Measurements from ENCODE around the gene TSKU.

TSKU gene, protein sequence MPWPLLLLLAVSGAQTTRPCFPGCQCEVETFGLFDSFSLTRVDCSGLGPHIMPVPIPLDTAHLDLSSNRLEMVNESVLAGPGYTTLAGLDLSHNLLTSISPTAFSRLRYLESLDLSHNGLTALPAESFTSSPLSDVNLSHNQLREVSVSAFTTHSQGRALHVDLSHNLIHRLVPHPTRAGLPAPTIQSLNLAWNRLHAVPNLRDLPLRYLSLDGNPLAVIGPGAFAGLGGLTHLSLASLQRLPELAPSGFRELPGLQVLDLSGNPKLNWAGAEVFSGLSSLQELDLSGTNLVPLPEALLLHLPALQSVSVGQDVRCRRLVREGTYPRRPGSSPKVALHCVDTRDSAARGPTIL

DNA sequence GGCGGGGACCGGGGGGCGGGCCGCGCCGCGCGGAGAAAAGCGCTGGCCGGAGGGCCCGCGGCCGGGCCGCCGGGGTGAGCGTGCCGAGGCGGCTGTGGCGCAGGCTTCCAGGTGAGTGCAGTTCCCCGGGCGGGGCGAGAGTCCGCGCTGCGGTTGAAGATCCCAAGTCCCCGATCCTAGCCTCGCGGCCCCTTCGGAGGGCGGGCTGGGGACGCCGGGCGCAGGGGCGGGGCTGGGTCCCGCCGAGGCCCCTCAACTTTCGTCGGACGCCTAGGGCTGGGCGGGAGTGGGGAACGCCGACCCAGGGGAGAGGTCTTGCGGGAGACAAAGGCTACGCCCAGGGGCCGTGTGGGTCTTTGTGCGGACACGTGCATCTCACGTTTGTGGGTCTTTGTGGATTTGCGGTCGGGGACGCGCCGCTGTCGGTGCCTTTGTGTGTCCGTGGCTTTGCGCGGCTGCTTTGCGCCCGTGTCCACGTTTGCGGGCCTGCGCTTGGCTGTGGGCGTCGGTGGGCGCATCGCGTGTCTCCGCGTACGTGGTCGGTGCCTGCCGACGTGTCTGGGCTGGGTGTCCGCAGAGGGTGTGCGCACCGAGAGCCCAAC, at the start of gene TSKU:
TSS of gene TSKU (plus strand) at position 63 of the 602 bp plus-strand sequence. CDS start 12,261 bp downstream, outside the sequence.
- DNase-seq (ENCODE audit: low spot score), result no peak

DNA sequence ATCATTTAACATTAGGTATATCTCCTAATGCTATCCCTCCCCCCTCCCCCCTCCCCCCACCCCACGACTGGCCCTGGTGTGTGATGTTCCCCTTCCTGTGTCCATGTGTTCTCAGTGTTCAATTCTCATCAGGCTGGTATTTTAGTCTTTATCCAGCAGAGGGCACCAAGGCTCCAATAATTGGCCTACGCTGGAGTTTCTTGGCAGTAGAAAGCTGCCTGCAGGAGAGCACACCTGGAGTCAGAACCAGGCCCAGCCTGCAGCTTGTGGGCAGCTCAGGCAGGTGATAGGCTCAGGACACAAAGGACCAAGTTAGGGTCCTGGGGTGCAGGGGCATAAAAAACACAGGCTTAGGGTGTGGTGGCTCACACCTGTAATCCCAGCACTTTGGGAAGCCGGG, 49.2 kb upstream of the TSKU start:
- DNase-seq (ENCODE audit: low spot score), result peak; percentile 39

DNA sequence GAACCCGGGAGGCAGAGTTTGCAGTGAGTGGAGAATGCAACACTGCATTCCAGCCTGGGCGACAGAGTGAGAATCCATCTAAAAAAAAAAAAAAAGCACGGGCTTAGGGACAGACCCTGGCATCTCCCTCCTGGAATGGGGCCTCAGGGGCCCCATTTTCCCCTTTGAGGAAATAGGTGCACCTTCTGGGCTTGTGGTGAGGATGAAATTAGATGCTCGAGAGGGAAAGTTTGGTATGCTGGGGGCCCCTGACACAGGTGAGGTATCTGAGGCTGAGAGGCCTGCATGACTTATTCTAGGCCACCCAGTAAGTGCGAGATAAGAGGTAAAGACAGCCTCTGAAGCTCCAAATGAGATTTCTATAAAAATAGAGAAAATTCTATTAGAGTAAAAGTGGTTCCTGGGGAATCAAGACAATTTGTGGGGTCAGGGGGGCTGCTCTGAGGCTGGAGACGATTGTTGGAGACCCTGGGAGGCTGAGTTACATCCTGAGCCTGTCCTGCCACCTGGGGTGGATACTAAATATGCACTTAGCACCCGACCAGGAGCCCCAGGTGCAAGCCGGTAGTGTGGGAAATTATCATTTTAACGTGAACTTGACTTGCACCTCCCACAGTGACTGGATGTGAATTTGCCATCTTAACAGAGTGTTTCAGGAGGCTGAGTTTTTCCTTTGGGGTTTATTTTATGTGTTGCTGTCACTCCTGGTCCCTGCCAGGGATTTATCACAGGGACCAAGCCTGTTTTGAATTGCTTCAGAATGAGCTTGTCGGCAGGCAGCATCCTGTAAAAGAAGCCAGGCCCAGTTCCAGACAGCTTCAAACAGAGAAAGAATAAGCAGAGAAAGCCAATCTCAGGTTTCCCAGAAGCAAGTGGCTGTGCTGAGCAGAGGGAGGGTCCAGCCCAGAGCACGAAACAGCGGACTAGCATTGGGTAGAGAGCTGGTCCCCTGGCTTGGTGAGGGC, 48.4 kb upstream of the TSKU start:
- no peak for DNase-seq (ENCODE audit: low spot score)

DNA sequence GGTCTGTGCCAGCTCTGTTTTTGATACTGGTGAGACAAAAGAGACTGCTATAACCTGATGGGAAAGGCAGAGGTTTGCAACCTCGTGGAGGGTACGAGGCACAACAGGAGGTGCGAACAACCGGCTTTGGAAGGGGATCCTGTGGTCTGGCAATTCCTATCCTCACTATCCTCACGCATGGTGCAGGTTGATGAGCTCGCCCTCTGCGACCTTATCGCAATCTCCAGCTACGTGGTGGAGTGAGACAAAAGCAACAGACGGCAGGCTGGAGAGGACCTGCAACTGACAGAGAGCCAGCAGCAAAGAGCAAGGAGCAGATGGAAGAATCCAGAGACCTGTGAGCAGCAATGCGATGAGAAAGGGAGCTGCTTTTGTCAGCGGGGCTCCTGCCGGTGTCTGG, 47.3 kb upstream of the TSKU start:
- no peak for DNase-seq (ENCODE audit: low spot score)

DNA sequence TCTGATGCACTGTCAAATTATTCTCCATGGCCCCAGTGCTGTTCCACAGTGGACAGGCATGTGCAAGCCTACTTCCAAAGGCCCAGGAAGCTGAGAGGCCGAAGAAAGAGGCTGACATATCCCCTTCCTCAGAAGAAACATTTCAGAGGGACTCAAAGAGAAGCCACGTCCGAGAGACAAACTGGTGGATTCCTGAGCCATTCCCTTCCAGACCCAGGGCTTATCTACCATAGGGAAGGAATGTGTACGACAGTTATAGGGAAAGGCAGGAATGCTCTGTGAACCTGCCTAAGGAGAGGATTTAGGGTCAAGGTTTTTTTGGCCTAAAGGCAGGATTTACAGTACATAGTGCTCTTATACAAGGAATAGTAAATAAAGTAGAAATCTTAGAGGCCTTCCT, 46.9 kb upstream of the TSKU start:
- DNase-seq (ENCODE audit: low spot score), result no peak

DNA sequence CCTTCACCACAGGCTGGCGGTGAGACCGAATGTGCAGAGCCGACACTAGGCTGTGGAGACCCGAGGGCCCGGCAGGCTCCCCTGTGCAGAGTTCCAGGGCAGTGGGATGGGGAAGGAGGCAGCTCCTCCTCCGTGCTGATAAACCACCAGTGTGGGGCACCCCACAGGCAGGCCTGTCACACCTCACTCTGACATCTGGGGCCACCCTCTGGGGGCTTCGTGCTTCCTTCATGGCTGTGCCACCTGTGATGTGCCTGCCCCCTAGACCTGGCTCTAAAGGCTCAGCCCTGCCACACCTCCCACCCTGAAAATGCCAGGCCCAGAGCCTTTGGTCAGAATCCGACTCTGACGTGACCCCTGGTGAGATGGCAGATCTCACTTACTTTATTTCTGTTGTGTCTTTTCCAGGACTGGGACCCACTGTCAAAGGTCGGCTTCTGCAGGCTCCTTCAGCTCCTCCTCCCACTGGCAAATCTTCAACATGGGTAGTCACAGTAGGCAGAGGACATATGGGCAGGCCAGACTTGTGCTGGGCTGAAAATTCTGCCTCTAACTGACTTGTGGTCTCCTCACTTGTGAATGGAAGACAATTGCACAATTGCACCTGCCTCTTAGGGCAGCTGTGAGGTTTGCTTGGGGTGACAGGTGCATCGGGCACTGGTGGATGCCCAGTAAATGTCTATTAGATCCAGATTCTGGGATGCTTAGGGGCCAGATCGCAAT, 46.2 kb upstream of the TSKU start:
- no peak for DNase-seq (ENCODE audit: low spot score)

DNA sequence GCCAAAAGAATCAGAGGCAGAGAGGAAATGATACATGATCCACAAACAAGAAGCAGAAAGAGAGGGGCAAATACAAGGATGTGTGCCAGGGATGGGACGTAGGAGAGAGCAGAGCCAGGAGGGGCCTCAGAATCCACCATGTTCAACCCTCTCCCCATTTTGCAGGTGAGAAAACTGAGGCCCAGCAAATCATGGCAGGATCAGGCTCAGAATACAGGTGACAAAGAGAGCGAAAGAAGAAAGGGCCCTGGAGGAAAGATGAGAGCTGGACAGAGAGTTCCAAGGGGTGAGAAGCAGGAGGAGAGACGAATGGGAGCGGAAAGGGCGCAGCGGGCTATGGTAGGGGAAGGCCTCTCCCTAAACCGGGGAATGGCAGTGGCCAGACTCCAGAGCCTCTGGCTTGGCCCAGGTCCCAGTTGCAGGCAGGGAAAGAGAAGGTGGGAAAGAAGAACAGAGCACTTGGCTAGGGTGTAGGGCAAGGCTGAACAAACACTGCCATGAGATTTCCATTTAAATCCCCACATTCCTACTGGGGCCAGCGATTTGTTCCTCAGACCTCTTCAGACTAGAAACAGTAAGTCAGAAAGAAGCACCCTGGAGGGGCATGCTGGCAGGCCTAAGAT, 44.4 kb upstream of the TSKU start:
- DNase-seq (ENCODE audit: low spot score), result no peak

DNA sequence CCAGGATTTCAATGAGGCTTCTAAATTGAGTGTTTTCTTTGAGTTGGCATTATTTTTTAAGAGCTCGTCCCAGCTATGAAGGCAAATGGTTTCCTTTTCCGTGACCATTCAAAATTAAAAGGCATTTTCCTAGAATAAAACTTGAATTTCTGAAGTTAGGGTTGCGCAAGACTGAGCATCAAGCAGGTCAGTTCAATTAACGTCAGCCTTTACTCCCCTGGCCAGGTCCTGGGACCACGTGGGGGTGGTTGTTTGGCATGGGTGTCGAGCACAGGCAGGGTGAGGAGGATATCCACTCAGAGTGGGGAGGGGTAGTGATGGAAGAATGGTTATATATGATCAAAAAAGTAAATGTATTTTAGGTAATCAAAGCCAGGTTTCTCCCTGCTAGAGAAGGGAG, 43.4 kb upstream of the TSKU start:
- no peak for DNase-seq (ENCODE audit: low spot score)

DNA sequence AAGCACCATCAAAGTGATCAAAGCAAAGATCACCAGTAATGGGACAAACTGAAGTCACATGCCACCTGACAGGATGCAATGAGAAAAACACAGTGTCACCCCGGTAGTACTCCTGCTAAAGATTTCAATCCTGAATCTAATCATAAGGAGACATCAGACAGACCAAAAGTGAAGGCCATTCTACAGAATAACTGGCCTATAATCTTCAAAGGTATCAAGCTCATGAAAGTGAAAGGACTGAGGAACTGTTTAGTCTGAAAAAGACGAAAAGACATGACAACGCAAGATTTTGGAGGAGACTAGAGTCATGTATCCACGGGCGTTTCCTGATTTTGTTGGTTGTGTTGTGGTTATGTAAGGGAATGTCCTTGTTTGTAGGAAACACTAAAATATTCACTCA, 42.4 kb upstream of the TSKU start:
- DNase-seq (ENCODE audit: low spot score), result no peak

DNA sequence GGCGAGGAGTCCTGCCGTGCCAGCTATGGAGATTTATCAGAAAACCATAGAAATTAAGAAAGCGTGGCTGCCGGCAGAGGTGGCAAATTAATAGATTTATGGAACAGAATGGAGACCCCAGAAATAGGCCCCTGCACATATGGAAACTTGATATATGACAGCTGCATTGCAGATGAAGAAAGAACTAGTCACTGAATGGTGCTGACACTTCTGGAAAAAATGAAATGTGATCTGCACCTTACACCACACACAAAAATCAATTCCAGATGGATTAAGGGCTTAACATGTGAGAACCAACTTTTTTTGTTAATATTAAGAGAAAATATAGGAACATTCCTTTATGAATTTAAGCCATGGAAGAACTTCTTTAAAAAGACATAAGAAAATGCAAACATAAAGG, 40.3 kb upstream of the TSKU start:
- DNase-seq (ENCODE audit: low spot score), result no peak

DNA sequence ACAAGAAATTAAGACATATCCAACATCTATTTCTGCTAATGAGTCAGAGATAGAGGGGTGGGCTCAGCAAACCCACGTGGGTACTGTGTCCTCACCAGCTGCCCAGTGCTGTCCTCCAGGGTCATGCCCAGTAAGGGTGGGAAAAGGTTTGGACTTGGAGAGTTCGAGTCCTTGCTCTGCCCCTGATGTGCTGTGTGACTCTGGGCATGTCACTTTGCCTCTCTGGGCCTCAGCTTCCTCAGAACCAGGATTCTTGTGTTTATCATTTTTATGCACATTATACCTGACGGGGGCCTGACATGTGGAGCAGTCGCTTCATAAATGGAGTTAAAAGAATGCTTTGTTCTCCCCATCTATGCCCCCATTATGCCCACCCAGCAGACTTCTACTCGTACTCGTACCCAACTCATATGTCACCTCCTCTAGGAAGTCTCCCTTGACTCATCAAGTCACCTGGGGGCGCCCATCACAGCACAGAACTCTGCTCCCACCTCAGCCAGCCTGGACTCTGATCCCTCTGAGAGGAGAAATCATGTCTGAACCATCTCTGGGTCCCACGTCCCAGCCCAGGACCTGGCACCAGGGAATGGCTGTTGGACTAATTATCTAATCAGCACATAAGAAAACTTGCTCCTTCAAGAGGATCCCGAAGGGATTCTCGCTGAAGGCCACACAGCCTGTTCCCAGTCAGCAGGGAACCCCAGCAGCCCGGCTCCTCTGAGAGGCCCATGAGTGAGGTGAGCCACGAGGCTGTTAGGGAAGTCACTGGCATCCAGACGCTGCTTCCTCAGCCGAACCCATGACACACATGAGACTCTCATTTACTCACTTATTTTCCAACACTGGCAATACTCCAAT, 38.7 kb upstream of the TSKU start:
- no peak for DNase-seq (ENCODE audit: low spot score)

DNA sequence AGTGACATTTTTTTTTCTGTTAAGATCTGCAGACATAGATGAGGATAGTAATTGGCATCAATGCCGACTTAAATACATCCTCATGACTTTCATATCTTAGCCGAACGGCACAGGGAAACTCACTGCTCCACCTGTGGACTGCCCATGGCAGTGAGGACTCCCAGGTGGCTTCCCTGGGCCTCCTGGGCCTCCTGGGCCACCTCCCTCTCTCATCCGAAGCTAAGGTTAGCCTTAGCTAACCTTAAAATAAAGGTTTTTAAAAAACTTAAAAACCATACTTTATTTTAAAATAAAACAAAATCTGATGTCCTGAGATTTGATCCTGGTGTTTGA, 38.1 kb upstream of the TSKU start:
- DNase-seq (ENCODE audit: low spot score), result no peak

DNA sequence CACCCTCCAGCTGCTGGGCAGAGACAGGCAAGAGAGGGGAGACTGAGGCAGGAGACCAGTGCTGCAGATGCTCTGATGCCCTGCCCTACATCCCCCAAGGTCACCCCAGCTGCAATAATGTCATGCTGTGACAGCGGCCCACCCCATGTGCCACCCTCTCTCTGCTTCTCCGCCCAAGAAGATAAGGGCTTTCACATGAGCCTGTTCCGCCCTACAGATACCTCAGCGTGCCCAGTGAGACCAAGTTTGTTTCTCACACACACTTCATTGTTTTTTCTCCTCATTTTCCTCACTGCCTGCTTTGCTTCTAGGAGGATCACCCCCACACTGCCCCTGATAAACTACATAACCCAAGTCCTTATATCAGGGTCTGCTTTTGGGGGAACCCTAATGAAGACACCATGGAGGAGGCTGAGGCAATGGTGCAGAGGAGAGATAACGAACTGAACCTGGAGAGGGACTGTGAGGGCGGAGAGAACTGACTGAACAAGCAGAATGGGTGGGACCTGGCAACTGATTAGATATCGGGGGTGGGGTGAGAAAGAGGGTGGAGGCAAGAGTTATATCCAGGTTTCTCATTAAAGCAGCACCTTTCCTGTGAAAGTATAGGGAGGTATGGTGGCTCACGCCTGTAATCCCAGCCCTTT, 37.5 kb upstream of the TSKU start:
- DNase-seq (ENCODE audit: low spot score), result no peak

DNA sequence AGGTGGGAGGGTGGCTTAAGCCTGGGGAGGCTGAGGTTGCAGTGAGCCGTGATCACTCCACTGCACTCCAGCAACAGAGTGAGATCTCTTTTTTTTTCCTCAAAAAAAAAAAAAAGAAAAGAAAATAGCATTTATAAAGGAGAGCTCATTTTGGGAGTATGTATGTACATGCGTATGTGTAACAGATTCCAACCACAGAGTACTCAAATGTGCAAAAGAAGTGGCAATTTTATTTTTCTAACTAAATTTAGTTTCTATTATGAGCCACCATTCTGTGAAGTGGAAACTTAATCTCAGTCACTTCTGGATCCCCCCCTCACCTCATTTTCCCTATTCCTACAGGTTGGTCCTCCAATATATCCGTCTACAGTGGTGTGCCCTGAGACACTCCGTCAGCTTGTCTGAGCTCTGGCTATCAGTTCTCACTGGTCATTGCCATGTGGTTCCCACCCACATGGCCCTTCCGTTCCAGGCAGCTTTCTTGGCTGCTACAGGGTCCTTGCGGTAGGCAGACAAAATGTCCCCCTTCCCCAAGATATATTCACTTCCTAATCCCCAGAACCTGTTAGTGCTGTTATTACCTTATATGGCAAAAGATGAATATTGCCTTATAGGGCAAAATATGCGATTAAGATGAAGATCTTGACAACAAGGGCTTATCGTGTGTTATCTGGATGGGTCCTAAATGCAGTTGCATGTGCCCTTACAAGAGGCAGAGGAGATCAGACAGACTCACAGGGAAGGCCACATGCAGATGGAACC, 35.8 kb upstream of the TSKU start:
- no peak for DNase-seq (ENCODE audit: low spot score)

DNA sequence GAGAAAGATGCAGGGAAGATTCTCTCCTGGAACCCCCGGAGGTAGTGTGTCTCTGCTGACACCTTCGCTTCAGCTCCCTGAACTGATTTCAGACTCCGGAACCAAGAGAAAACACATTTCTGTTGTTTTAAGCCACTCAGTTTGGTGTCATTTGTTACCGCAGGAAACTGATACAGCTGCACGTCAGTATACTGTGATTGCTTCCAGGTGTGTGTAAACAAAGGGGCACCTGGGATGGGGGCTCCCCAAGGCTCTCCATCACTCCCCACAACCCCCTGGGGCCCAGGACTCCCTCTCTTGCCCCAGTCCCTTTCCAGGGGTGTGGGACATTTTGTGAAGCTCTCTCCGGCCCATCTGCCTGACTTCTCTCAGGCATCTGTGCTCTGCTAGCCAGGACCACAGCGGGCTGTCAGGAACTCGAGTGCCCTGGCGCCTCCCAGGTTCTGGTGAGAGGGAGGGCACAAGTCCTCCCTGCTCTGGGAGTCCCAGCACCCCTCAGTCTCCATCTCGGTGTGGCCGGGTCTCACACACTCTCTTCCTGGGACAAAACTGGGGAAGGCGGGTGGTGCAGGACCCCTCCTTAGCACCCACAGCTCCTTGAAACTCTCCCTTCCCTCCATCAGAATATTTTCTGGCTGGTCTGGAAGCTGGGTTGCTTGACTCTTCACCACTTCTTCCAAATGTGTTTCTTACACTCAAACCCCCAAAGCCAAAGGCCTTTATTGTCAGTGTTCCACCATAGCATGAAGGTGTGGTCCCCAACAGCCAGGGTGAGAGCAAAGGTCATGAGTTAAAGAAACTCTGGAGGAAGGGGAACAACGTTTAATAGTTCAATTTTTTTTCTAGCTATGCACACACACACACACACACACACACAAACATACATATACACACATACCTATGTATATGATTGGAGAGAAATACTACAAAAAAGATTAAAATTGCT, 35.0 kb upstream of the TSKU start:
- DNase-seq (ENCODE audit: low spot score), result no peak

DNA sequence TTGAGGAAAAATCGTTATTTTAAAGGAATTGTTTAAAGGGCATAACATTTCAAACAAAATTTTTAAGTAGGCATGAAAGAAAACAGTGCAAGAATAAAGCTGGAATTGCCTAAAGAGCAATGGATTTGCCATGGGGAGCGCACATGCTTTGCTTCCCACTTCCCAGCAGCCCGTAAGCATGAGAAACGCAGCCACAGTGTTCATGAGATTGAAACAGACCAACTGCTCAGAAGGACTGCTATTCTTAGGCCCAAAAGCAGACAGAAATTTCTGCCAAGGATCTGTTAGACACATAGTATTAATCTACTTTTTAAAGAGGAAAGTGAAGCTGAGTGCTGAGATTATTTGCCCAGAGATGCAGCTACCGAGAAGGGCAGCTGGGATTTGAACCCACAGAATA, 34.2 kb upstream of the TSKU start:
- no peak for DNase-seq (ENCODE audit: low spot score)

DNA sequence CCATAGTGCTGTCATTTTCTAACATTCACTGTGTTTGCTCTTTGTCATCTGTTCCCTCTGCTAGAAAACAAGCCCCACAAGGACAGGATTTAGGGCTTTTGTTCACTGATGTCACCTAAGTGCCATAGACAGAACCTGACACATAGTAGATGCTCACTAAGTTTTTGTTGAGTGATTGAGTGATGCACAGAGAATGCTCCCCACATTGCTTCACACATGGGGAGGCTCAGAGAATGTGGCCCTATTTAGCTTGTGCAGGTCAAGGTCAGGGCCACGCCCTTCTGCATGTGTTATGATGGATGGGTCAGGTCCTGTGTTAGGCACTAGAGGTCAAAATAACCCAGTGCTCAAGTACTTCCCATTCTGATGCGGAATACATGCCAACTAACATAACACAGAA, 33.1 kb upstream of the TSKU start:
- no peak for DNase-seq (ENCODE audit: low spot score)

DNA sequence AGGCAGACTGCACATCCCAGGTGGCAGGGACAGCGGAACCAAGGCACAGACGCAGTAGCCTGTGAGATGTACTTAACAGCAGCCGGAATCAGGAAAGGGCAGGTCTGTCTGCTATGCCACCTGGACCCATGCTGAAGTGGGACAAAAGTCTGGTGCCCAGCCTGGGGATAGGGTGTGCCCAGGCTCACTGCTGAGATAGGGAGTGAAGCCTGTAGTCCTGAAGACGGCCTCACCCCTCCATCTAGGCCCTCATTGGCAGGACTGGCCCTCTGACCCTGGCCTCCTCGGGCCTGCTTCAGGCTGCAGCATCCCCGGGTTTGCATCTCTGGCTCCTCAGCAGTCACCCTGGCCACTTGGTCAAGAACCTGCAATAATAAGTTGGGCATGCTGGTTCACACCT, 32.4 kb upstream of the TSKU start:
- DNase-seq (ENCODE audit: low spot score), result no peak

Data from putamen (tissue), 1 donor.